HG03045 (cell line): ENCODE measurements around the gene PCARE.

Source experiments
- ATAC-seq: cut with Tn5 transposase; IDR thresholded peaks from one replicate; pipeline ENCODE4 v1.9.1; 2021; ENCODE audit warnings: mild to moderate bottlenecking, moderate library complexity; ENCODE audit not compliant: unreplicated experiment

The PCARE gene

GRCh38 chr2:29064346-29064715, 10.0 kb downstream of the PCARE start:
- no peak for ATAC-seq

- no peak for ATAC-seq
Observed at GRCh38 chr2:29063646-29064345, 10.5 kb downstream of the PCARE start.

DNA sequence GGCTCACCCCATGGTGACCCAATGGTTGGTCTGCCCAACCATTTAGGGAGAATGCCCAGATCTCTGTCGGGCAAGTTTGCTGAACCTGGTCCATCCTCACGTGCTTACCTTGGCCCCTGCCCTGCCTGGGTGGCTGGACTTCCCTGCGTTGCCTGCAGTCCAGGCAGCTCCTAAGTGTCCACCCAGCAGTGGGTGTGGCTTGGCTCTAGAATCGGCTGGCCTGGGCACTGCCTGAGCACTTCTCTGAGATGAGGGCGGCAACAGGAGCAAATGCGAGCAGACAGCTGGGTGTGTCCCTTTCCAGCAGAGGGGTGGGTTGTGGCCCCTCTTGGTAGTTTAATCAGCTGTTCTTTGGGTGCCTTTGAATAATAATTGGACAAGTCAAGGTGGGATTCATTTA, 11.3 kb downstream of the PCARE start:
- no peak for ATAC-seq

GRCh38 chr2:29062371-29062770, 12.0 kb downstream of the PCARE start:
- ATAC-seq: no peak

DNA sequence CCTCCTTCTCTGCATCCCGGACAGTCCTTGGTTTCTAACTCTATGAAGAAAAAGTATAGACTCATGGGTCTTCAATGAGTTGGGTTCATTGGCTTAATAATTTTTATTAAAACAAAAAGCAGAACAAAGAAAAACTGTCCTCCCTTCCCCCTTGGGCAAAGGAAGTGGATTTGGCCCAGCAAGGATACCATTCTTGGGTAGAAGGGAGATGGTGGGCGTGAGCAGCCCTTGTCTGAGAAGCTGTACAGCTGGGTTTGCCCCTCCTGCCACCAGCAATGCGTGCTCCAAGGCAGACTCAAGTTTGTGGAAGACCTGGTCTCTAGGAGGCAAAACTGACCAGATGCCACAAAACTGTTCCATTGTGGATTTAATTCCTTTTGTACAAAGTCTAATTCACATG, 12.7 kb downstream of the PCARE start:
- no peak for ATAC-seq

- ATAC-seq: no peak
Observed at GRCh38 chr2:29061176-29061575, 13.1 kb downstream of the PCARE start.

DNA sequence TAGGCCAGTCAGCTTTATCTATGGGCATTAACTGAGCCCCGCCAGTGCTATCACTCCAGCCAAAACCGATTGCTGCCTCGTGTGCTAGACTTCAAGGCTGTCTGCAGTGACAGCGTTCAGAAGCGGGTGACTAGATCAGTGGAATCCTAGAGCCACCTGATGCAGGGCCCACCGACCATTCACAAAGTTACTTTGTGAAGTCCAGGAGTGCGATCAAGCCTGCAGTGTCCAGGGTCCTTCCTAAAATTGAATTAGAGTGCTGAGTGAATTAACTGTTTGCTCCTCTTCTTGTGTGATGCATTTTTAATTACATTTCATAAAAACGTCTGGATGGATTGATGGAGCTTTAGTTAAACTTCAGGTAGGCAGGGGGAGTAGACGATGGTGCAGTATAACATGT, 13.9 kb downstream of the PCARE start:
- ATAC-seq: no peak

GRCh38 chr2:29059624-29060023, 14.7 kb downstream of the PCARE start:
- ATAC-seq: no peak

DNA sequence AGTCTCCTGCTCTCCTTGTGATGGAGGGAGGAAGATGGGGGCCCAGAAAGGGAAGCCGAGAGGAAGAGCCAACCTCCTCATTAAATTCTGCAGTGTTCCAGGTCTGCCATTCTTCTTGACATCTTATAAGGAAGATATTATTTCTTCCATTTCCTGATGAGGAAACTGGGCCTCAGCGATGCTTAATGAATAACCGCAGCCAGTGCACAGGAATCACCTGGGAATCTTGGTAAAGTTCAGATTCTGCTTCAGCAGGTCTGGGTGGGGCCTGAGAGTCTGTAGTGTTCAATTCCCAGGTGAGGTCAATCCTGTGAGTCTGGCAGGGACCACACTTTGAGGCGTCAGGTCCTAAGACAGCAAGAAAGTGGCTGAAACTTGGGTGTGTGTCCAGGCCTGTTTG, 17.3 kb downstream of the PCARE start:
- ATAC-seq: no peak

- no peak for ATAC-seq
Observed at GRCh38 chr2:29056452-29056851, 17.9 kb downstream of the PCARE start.

- ATAC-seq: no peak
Observed at GRCh38 chr2:29055601-29056000, 18.7 kb downstream of the PCARE start.

DNA sequence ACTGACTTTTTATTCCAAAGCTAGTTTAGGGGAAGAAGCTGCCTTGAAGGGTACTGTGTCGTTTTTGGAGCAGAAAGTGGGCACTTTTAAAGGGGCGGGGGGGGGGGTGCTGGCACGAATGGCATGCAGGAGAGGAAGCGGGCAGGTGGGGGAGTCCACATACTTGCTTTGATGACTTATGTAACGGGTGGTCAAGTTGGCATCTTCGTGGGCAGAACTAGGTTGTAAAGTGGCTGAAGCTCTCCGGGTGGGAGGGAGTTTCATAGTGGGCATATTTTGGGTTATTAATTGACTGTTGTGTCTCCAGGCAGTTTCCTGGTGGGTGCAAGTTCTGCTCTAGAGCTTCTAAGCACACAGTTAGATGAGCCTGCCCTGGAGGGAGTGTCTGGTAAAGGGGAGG, 19.9 kb downstream of the PCARE start:
- no peak for ATAC-seq

DNA sequence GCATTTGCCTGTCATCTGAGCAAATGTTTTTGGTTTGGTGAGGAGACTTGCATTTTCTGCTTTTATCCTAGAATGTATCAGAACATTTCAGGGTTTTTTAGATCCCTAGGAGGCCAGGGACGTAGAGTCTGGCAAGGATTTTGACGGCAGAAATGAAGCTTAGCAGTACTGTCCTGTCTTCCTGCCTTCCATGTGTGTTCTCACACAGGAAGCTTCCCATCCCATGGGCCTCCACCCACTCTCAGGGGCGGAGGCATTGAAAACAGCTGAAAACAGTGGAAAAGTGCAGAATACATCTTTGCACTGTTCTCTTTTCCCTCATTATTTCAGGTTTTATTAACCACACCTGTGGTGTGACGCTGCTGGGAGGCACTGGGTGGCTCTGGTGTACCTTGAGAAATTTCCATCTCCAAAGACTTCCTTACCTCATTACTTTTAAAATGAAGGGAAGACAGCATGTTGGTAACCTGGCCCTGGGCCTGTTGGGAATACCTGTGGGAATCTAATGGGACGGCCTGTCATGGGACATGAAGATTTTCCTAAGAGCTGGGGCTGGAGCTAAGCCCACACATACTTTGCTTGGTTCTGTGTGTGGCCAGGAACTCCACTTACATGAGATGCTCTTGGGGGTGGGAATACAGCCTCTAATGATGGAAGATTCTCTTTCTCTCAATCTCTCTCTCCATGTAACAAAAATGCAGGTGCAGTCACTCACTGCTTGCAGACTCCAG, 20.5 kb downstream of the PCARE start:
- ATAC-seq: no peak

DNA sequence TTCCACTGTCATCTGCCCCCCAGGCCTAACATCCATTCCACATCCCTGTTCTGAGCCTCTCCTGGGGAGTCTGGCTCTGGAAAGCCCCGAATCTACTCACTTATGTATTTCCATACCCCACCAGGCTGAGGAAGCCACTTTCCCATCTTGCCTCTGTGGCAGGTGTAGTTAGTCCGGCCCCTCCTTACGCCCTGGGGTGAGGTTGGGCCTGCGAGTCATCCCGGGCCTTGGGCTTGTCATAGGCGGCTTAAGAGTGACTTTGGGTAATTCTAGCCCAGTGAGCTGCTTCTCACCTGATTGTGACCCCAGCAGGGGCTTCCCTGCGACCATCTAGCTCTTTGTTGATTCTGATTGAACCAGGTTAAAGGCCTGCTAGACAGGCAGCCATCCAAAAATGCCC, 21.1 kb downstream of the PCARE start:
- ATAC-seq: no peak

GRCh38 chr2:29052807-29053206, 21.5 kb downstream of the PCARE start:
- ATAC-seq: no peak

DNA sequence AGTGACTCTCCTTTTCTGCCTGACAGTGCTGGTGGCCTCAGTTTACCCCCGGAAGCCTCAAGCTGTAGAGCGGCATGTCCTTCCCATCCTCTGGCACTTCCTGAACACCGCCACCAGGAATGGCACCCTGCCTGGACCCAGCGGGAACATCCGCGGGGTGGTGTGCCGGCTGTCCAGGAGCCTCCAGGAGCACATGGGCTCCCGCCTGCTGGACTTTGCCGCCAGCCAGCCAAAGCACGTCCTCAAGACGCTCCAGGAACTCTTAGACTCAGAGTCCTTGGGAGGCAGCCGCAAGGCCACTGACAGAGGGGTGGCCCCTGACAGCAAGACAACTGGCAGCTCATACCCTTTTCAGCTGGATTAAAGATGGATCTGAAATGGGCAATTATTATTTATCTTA, 22.6 kb downstream of the PCARE start:
- no peak for ATAC-seq

GRCh38 chr2:29050591-29050990, 23.7 kb downstream of the PCARE start:
- ATAC-seq: no peak

- no peak for ATAC-seq
Observed at GRCh38 chr2:29047083-29047845, 27.1 kb downstream of the PCARE start.

DNA sequence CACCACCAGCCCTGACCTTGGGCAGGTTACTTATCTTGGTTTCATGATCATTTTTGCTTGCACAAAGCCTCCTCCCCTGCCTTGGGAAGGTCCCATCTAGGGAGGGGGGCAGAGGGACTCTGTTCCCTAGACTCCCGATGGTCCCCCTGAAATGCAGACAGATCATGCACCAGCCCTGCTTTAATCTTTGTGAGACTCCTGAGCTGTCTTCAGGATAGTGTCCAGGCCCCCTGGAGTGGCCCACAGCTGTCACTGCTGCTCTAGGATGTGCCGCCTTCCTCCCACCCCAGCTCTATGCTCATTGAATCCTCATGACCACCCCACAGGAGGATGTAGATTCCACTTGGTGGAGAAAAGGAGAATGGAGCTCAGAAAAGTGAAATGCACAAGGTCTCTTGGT, 28.0 kb downstream of the PCARE start:
- ATAC-seq: no peak

DNA sequence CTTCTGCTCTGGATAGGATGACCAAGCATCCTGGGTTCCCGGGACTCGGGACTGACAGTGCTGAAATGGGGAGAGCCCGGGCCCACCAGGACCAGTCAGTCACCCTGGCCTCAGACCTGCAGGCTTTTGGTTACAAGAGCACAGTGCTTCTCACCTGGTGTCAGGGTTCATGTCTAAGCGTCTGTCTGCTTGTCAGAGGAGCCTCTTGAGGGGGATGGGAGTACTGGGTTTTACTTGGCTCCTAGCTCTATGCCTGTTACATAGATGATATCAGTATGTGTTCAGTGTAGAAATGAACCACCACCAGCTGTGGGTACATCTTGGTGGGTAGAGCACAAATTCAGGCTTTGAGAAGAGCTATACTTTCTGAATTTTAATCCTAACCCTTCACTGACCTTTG, 29.9 kb downstream of the PCARE start:
- no peak for ATAC-seq

- ATAC-seq: no peak
Observed at GRCh38 chr2:29042561-29043075, 31.7 kb downstream of the PCARE start.

DNA sequence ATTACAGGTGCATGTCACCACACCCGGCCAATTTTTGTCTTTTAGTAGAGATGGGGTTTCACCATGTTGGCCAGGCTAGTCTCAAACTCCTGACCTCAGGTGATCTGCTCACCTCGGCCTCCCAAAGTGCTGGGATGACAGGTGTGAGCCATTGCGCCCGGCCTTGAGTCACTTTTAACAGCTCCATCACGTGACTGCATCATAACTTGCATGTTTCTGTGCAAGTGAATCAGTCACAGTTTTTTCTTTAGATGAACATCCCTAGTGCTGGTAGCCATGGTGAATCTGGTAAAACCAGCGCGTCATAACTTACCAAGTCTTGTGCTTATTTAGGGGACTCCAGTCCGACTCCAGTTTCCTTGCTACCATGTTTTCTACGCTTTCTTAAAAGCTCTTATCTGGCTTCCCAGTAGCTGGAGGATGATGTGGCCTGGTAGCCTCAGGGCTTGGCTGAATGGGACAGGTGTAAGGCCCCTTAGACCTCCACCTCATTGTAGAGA, 33.1 kb downstream of the PCARE start:
- no peak for ATAC-seq
